HepG2 (cell line): Measurements from ENCODE around the gene TTBK1. TPM values are rescaled to one million over a fixed set of nuclear protein-coding genes. Genes with fewer than 3 reads are reported as not detected.

Experiments
- ATF1 ChIP-seq: IDR thresholded peaks from 2 replicates; pipeline ENCODE4 v1.6.1; 2016; ENCODE audit warnings: mild to moderate bottlenecking, control low read depth
- DMAP1 ChIP-seq: IDR thresholded peaks from 2 replicates; pipeline ENCODE4 v1.6.1; 2016
- GZF1 ChIP-seq: sonication (generic); formaldehyde crosslinking; IDR thresholded peaks from 2 replicates; pipeline ENCODE4 v1.5.1; 2020; ENCODE audit warnings: mild to moderate bottlenecking, missing genetic modification reagents
- IKZF4 ChIP-seq: sonication (generic); formaldehyde crosslinking; IDR thresholded peaks from 2 replicates; pipeline ENCODE4 v1.5.1; 2020; ENCODE audit warnings: borderline replicate concordance, mild to moderate bottlenecking, low read depth, missing genetic modification reagents; ENCODE audit errors: not compliant biosample characterization
- MED8 ChIP-seq: sonication (generic); formaldehyde crosslinking; IDR thresholded peaks from 2 replicates; pipeline ENCODE4 v1.8.1; 2023; ENCODE audit warnings: mild to moderate bottlenecking, missing genetic modification reagents; ENCODE audit not compliant: insufficient replicate concordance
- MXI1 ChIP-seq: IDR thresholded peaks from 3 replicates; pipeline ENCODE4 v1.6.1; 2012; ENCODE audit warnings: low read depth, low read length, inconsistent platforms, borderline replicate concordance
- NRL ChIP-seq: sonication (generic); formaldehyde crosslinking; IDR thresholded peaks from 2 replicates; pipeline ENCODE4 v1.5.0; 2020; ENCODE audit warnings: missing genetic modification reagents, mild to moderate bottlenecking, moderate library complexity, borderline replicate concordance
- POLR2G ChIP-seq: fragments of 200-400 bp; formaldehyde crosslinking; IDR thresholded peaks from 2 replicates; pipeline ENCODE4 v1.6.1; 2018; ENCODE audit warnings: mild to moderate bottlenecking, low read depth, low read length, moderate library complexity
- ZC3H13 ChIP-seq: sonication (generic); formaldehyde crosslinking; IDR thresholded peaks from 2 replicates; pipeline ENCODE4 v1.8.1; 2023; ENCODE audit warnings: mild to moderate bottlenecking, missing genetic modification reagents, moderate library complexity
- ZNF224 ChIP-seq: sonication (generic); formaldehyde crosslinking; IDR thresholded peaks from 2 replicates; pipeline ENCODE4 v1.5.0; 2020; ENCODE audit warnings: mild to moderate bottlenecking, missing genetic modification reagents
- ZNF317 ChIP-seq: sonication (generic); formaldehyde crosslinking; IDR thresholded peaks from 2 replicates; pipeline ENCODE4 v1.5.0; 2020; ENCODE audit warnings: mild to moderate bottlenecking, missing genetic modification reagents
- ZNF644 ChIP-seq: IDR thresholded peaks from 2 replicates; pipeline ENCODE4 v1.6.1; 2016; ENCODE audit warnings: low read depth
- ZNF652 ChIP-seq: IDR thresholded peaks from 2 replicates; pipeline ENCODE4 v1.6.1; 2016; ENCODE audit warnings: low read depth, borderline replicate concordance
- ZNF746 ChIP-seq: sonication (generic); formaldehyde crosslinking; IDR thresholded peaks from 2 replicates; pipeline ENCODE4 v1.8.0; 2022; ENCODE audit warnings: mild to moderate bottlenecking, missing genetic modification reagents
- polyA plus RNA-seq, 8 experiments: library from polyadenylated mRNA; depleted of rRNA in 3 of 8; stranded (reverse) in 7 of 8; unstranded in 1 of 8; fragments of >200 nt; fragmentation: Illumina TruSeq in 4 of 8; extraction: Trizol in 4 of 8; gene quantifications; 2 replicates each; pipeline versions ENCODE4 v1.2.1 to v1.2.3, GENCODE V29; 2011 to 2016; ENCODE audit warnings: low read depth in 4 of 8, missing spikeins in 1 of 8, mixed read lengths in 1 of 8; ENCODE audit not compliant: insufficient read depth in 1 of 8
- total RNA-seq, 5 experiments: library from RNA; depleted of rRNA; stranded (reverse); fragments of >200 nt; fragmentation: Illumina TruSeq; extraction: Trizol; gene quantifications; 2 replicates each; pipeline ENCODE4 v1.2.3, GENCODE V29; 2016; ENCODE audit warnings: low read depth in 1 of 5
- TF ChIP-seq, protein P1 (sequence below): sonication (generic); formaldehyde crosslinking; IDR thresholded peaks from 2 replicates; pipeline ENCODE4 v1.4.0; 2020; ENCODE audit warnings: low read depth, missing genetic modification reagents
- TF ChIP-seq, protein P2 (sequence below): sonication (generic); formaldehyde crosslinking; IDR thresholded peaks from 2 replicates; pipeline ENCODE4 v1.4.0; 2020; ENCODE audit warnings: mild to moderate bottlenecking, missing genetic modification reagents, borderline replicate concordance
- TF ChIP-seq, protein P3 (sequence below): sonication (generic); formaldehyde crosslinking; IDR thresholded peaks from 2 replicates; pipeline ENCODE4 v1.8.1; 2023; ENCODE audit warnings: mild to moderate bottlenecking, missing genetic modification reagents

The TTBK1 gene
- total and polyA plus RNA-seq, 2 of the 13 experiments (the other 11 are each of a cell fraction or from before 2014, with no cell fraction given): 0.24 to 0.33 TPM

DNA sequence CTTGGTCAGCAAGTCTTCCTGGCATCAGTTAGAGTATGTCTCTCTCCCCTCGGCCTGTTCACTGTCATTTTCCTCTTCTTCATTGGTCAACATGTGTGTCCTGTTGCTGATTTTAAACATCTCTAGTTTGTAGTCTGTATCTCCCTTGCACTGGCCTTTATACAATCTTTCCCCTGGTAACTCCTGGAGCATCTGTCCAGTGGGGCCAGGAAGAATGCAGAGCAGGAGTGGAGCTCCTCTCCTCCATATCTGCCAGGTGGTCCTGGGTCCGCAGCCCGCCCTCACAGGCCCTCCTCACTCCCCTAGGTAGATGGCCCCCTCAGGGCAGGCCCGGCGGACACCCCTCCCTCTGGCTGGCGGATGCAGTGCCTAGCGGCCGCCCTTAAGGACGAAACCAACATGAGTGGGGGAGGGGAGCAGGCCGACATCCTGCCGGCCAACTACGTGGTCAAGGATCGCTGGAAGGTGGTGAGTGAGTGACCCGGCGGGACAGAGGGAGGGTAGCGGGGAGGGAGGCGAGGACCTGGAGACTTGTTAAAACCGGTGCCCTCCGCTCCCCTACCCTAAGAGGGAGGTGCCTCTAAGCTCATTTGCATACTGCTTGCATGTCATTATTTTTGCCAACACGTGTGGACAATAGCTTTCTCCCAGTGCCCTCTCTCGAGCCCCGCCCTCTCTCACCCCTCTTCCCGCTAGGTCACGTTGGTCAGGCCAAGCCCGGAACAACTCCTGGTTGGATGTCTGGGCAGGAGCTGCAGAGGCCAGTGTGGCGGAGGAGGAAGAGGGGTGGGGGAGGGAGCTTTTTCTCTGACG is 3.2 kb downstream of the TTBK1 start (continued):
- TF ChIP-seq, protein P1, sequence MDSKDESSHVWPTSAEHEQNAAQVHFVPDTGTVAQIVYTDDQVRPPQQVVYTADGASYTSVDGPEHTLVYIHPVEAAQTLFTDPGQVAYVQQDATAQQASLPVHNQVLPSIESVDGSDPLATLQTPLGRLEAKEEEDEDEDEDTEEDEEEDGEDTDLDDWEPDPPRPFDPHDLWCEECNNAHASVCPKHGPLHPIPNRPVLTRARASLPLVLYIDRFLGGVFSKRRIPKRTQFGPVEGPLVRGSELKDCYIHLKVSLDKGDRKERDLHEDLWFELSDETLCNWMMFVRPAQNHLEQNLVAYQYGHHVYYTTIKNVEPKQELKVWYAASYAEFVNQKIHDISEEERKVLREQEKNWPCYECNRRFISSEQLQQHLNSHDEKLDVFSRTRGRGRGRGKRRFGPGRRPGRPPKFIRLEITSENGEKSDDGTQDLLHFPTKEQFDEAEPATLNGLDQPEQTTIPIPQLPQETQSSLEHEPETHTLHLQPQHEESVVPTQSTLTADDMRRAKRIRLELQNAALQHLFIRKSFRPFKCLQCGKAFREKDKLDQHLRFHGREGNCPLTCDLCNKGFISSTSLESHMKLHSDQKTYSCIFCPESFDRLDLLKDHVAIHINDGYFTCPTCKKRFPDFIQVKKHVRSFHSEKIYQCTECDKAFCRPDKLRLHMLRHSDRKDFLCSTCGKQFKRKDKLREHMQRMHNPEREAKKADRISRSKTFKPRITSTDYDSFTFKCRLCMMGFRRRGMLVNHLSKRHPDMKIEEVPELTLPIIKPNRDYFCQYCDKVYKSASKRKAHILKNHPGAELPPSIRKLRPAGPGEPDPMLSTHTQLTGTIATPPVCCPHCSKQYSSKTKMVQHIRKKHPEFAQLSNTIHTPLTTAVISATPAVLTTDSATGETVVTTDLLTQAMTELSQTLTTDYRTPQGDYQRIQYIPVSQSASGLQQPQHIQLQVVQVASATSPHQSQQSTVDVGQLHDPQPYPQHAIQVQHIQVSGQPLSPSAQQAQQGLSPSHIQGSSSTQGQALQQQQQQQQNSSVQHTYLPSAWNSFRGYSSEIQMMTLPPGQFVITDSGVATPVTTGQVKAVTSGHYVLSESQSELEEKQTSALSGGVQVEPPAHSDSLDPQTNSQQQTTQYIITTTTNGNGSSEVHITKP (CRISPR knock-in tag): peak; percentile 96
- TF ChIP-seq DMAP1 (CRISPR knock-in tag) (peak; percentile 47; the same call in 1 of the 2 replicates), ZNF224 (CRISPR knock-in tag) (0 out of 2 replicates have a peak, but pooled peaks have one; percentile 8), ZNF317 (CRISPR knock-in tag) (0 out of 2 replicates have a peak, but pooled peaks have one; percentile 37), NRL (CRISPR knock-in tag) (peak; percentile 20; the same call in 1 of the 2 replicates), ZNF652 (no peak), GZF1 (CRISPR knock-in tag) (peak; percentile 29; the same call in 1 of the 2 replicates), ZNF746 (peak; percentile 66), MXI1 (peak; percentile 17; the same call in 1 of the 3 replicates), ZNF644 (CRISPR knock-in tag) (no peak), MED8 (CRISPR knock-in tag) (peak; percentile 54), POLR2G (peak; percentile 50), IKZF4 (CRISPR knock-in tag) (no peak), ZC3H13 (CRISPR knock-in tag) (0 out of 2 replicates have a peak, but pooled peaks have one; percentile 42), ATF1 (0 out of 2 replicates have a peak, but pooled peaks have one; percentile 23)
- TF ChIP-seq, protein P2, sequence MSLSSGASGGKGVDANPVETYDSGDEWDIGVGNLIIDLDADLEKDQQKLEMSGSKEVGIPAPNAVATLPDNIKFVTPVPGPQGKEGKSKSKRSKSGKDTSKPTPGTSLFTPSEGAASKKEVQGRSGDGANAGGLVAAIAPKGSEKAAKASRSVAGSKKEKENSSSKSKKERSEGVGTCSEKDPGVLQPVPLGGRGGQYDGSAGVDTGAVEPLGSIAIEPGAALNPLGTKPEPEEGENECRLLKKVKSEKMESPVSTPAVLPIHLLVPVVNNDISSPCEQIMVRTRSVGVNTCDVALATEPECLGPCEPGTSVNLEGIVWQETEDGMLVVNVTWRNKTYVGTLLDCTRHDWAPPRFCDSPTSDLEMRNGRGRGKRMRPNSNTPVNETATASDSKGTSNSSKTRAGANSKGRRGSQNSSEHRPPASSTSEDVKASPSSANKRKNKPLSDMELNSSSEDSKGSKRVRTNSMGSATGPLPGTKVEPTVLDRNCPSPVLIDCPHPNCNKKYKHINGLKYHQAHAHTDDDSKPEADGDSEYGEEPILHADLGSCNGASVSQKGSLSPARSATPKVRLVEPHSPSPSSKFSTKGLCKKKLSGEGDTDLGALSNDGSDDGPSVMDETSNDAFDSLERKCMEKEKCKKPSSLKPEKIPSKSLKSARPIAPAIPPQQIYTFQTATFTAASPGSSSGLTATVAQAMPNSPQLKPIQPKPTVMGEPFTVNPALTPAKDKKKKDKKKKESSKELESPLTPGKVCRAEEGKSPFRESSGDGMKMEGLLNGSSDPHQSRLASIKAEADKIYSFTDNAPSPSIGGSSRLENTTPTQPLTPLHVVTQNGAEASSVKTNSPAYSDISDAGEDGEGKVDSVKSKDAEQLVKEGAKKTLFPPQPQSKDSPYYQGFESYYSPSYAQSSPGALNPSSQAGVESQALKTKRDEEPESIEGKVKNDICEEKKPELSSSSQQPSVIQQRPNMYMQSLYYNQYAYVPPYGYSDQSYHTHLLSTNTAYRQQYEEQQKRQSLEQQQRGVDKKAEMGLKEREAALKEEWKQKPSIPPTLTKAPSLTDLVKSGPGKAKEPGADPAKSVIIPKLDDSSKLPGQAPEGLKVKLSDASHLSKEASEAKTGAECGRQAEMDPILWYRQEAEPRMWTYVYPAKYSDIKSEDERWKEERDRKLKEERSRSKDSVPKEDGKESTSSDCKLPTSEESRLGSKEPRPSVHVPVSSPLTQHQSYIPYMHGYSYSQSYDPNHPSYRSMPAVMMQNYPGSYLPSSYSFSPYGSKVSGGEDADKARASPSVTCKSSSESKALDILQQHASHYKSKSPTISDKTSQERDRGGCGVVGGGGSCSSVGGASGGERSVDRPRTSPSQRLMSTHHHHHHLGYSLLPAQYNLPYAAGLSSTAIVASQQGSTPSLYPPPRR (CRISPR knock-in tag): 0 out of 2 replicates have a peak, but pooled peaks have one; percentile 8
- TF ChIP-seq, protein P3, sequence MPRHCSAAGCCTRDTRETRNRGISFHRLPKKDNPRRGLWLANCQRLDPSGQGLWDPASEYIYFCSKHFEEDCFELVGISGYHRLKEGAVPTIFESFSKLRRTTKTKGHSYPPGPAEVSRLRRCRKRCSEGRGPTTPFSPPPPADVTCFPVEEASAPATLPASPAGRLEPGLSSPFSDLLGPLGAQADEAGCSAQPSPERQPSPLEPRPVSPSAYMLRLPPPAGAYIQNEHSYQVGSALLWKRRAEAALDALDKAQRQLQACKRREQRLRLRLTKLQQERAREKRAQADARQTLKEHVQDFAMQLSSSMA: peak; percentile 16; the same call in 1 of the 2 replicates
